ENCODE measurements around the gene ITPK1. TPM values are rescaled to one million over a fixed set of nuclear protein-coding genes. Genes with fewer than 3 reads are reported as not detected.

ITPK1 gene
- total and polyA plus RNA-seq, 10 of the 15 experiments (the other 5 are each of a cell fraction or from before 2014, with no cell fraction given) = 1.3 to 73.2 (median 27.0) TPM

- no peak for TF ChIP-seq CUX1 (IDR thresholded peaks at IDR 0.05; ENCODE audit: insufficient replicate concordance, low read depth, low read length)
- TF ChIP-seq ZBED1 (IDR thresholded peaks at IDR 0.05; ENCODE audit: borderline replicate concordance) = no peak
- TF ChIP-seq ZNF217 (IDR thresholded peaks at IDR 0.05) = no peak
Measured at GRCh38 chr14:92928258-92928629, 187.5 kb downstream of the ITPK1 start (continued).

DNA sequence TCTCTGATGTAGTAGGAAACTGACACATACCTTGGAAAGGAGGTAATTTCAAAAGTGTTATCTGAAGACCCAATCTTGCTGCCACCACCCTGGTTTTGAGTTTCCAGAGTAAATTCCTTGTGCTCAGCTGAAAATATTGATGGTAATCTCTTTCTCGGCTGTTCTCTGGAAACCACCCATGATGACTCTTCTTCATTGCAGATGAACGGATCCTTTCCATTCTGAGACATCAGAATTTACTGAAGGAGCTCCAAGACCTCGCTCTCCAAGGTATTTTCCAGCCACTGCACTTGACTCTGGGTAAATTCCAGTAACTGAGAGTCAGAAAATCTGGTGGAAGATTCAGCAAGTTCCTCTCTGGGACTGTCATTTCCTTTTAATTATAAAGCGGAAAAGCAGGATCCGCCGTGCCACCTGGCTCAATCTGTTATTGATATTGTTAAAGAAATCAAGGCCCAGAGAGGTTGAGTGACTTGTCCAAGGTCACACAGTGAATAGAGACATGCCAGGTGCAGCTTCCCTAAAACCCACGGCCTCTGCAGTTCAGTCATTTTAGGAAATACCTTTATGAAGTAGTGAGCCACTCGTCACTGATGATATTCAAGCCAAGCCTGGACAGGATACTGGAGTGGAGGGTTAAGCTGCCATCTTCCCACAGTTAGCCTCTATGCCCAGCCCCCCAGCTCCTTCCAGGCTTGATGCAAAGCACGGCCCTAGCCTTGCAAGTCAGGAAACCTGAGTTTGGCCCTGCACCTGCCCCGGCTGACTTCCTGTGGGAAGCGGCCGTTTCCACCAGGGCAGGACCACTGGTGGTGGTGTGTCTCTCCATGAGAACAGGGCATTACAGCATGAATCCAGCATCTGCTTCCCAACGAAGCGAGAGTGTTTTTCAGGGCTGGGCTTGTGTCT lies 188.1 kb downstream of the ITPK1 start:
- Histone ChIP-seq H3K4me3 (no peak overlapping the region), H3K36me3 (ENCODE audit: control insufficient read depth in 2 of 2, insufficient read depth in 2 of 2, low read length in 1 of 2) (no peaks in the 10 kb centered on the region), H3K27ac (ENCODE audit: control insufficient read depth, insufficient read depth) (no peak overlapping the region), H3K4me2 (ENCODE audit: control insufficient read depth, insufficient read depth) (no peak overlapping the region), H3K79me2 (ENCODE audit: control insufficient read depth, insufficient read depth, low read length) (no peaks in the 10 kb centered on the region), H3K27me3 (replicated peaks in 1 of 2; ENCODE audit: control insufficient read depth in 2 of 2, insufficient read depth in 2 of 2, low read length in 1 of 2) (no peaks in the 10 kb centered on the region), H3K9me3 (replicated peaks; ENCODE audit: control insufficient read depth, insufficient read depth, low read length) (no peaks in the 10 kb centered on the region), H3K4me1 (ENCODE audit: control insufficient read depth, insufficient read depth, low read length) (no peaks in the 10 kb centered on the region; the same call in 1 of the 2 replicates), H2AFZ (ENCODE audit: control insufficient read depth, low read depth, low read length) (no peak overlapping the region), H3K9ac (ENCODE audit: control insufficient read depth, insufficient read depth, low read length) (no peak overlapping the region), H4K20me1 (ENCODE audit: control insufficient read depth, insufficient read depth) (no peaks in the 10 kb centered on the region)
- SMC1A ChIA-PET (ENCODE audit: uncharacterized antibody, unreplicated experiment) = no interaction called here
- FAIRE-seq (no peak), DNase-seq (ENCODE audit: low read depth, low spot score) (no peak), ATAC-seq (no peak)
- in situ Hi-C loops (cut with MboI) (no loop called here), intact Hi-C loops (cut with micrococcal nuclease; ENCODE audit: unreplicated experiment) (no loop called here)
- no TSS peak for BruUV-seq (replicated peaks)
- POLR2A ChIA-PET = no interaction called here
- CTCF ChIA-PET = no interaction called here
- 55% methylated on average over 14 of the region's 14 CpGs for WGBS (ENCODE audit: insufficient coverage, insufficient replicate concordance, low lambda C conversion rate, missing lambda C conversion rate)
- RAD21 ChIA-PET (ENCODE audit: unreplicated experiment) = no interaction called here
- TF ChIP-seq RBBP5 (conservative IDR thresholded peaks at IDR 0.05) (no peak), IKZF1 (conservative IDR thresholded peaks at IDR 0.05) (no peak), EZH2 (IDR thresholded peaks at IDR 0.05; ENCODE audit: borderline replicate concordance, control insufficient read depth, low read depth, low read length) (no peak), MEF2B (IDR thresholded peaks at IDR 0.05; ENCODE audit: partially characterized antibody, poor library complexity, severe bottlenecking) (no peak), YBX1 (IDR thresholded peaks at IDR 0.05) (no peak), SMAD5 (IDR thresholded peaks at IDR 0.05; ENCODE audit: low read depth) (no peak), CHD2 (IDR thresholded peaks at IDR 0.05; ENCODE audit: borderline replicate concordance, low read depth, low read length) (no peak), ZNF622 (IDR thresholded peaks at IDR 0.05) (no peak)
- TF ChIP-seq, protein P1, sequence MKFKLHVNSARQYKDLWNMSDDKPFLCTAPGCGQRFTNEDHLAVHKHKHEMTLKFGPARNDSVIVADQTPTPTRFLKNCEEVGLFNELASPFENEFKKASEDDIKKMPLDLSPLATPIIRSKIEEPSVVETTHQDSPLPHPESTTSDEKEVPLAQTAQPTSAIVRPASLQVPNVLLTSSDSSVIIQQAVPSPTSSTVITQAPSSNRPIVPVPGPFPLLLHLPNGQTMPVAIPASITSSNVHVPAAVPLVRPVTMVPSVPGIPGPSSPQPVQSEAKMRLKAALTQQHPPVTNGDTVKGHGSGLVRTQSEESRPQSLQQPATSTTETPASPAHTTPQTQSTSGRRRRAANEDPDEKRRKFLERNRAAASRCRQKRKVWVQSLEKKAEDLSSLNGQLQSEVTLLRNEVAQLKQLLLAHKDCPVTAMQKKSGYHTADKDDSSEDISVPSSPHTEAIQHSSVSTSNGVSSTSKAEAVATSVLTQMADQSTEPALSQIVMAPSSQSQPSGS (IDR thresholded peaks at IDR 0.05; ENCODE audit: low read length) = no peak
- TF ChIP-seq, protein P2, sequence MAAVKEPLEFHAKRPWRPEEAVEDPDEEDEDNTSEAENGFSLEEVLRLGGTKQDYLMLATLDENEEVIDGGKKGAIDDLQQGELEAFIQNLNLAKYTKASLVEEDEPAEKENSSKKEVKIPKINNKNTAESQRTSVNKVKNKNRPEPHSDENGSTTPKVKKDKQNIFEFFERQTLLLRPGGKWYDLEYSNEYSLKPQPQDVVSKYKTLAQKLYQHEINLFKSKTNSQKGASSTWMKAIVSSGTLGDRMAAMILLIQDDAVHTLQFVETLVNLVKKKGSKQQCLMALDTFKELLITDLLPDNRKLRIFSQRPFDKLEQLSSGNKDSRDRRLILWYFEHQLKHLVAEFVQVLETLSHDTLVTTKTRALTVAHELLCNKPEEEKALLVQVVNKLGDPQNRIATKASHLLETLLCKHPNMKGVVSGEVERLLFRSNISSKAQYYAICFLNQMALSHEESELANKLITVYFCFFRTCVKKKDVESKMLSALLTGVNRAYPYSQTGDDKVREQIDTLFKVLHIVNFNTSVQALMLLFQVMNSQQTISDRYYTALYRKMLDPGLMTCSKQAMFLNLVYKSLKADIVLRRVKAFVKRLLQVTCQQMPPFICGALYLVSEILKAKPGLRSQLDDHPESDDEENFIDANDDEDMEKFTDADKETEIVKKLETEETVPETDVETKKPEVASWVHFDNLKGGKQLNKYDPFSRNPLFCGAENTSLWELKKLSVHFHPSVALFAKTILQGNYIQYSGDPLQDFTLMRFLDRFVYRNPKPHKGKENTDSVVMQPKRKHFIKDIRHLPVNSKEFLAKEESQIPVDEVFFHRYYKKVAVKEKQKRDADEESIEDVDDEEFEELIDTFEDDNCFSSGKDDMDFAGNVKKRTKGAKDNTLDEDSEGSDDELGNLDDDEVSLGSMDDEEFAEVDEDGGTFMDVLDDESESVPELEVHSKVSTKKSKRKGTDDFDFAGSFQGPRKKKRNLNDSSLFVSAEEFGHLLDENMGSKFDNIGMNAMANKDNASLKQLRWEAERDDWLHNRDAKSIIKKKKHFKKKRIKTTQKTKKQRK (IDR thresholded peaks at IDR 0.05; ENCODE audit: low read depth, low read length) = no peak

Measured in GM12878 (cell line).